Gastrocnemius medialis (tissue), 4 donors: ENCODE results near the gene TANGO6.

Source experiments
- POLR2A ChIP-seq, 2 donors: fragments of 450-650 bp; IDR thresholded peaks; one replicate each; pipeline ENCODE4 v1.6.1; 2017; ENCODE audit warnings: antibody characterized with exemption in 2 of 2, mild to moderate bottlenecking in 2 of 2, moderate library complexity in 2 of 2
- TF ChIP-seq, protein P1 (sequence below), 5 experiments: fragments of 450-650 bp in 3 of 5; fragments of 200-600 bp in 2 of 5; sonication (generic) in 2 of 5; IDR thresholded peaks in 4 of 5; conservative IDR thresholded peaks in 1 of 5; 1 replicate in 4 of 5; 2 replicates in 1 of 5; pipeline ENCODE4 v1.5.1; 2016 to 2019; ENCODE audit warnings: antibody characterized with exemption in 5 of 5, mild to moderate bottlenecking in 3 of 5, moderate library complexity in 3 of 5

- TF ChIP-seq, protein P1, sequence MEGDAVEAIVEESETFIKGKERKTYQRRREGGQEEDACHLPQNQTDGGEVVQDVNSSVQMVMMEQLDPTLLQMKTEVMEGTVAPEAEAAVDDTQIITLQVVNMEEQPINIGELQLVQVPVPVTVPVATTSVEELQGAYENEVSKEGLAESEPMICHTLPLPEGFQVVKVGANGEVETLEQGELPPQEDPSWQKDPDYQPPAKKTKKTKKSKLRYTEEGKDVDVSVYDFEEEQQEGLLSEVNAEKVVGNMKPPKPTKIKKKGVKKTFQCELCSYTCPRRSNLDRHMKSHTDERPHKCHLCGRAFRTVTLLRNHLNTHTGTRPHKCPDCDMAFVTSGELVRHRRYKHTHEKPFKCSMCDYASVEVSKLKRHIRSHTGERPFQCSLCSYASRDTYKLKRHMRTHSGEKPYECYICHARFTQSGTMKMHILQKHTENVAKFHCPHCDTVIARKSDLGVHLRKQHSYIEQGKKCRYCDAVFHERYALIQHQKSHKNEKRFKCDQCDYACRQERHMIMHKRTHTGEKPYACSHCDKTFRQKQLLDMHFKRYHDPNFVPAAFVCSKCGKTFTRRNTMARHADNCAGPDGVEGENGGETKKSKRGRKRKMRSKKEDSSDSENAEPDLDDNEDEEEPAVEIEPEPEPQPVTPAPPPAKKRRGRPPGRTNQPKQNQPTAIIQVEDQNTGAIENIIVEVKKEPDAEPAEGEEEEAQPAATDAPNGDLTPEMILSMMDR (IDR thresholded peaks at IDR 0.05 in 4 of 5, conservative IDR thresholded peaks at IDR 0.05 in 1 of 5): no peak
- TF ChIP-seq POLR2A (IDR thresholded peaks at IDR 0.05): no peak
Measured at GRCh38 chr16:68948230-68948910, 105.0 kb downstream of the TANGO6 start.
